ENCODE results near the gene KLF5.

KLF5 gene

GRCh38 chr13:73069206-73069805 lies 10.5 kb downstream of the KLF5 start:
- no peaks in the 10 kb centered on the region for H3K9me3 ChIP-seq (ENCODE audit: insufficient read depth, low read length)
- H3K9ac ChIP-seq (ENCODE audit: insufficient read length, low read depth), result no peak overlapping the region
- no peaks in the 10 kb centered on the region for H3K4me1 ChIP-seq (ENCODE audit: insufficient read depth, insufficient read length)
- peaks cover 13% of the 10 kb centered on the region for H3K36me3 ChIP-seq (ENCODE audit: insufficient read depth, insufficient read length, low read length)
- TF ChIP-seq YY1 (IDR thresholded peaks at IDR 0.05; ENCODE audit: insufficient read depth, insufficient read length) (no peak), SUZ12 (IDR thresholded peaks at IDR 0.05; ENCODE audit: extremely low read depth, insufficient read depth, insufficient read length) (no peak), ZNF274 (IDR thresholded peaks at IDR 0.05; ENCODE audit: low read depth, low read length) (no peak)
- no peaks in the 10 kb centered on the region for H3K27me3 ChIP-seq (ENCODE audit: insufficient read depth, insufficient read length)
- no peak overlapping the region for H3K4me3 ChIP-seq (ENCODE audit: insufficient read length, low read depth)
- no peak for DNase-seq (ENCODE audit: low read depth, low spot score)

DNA sequence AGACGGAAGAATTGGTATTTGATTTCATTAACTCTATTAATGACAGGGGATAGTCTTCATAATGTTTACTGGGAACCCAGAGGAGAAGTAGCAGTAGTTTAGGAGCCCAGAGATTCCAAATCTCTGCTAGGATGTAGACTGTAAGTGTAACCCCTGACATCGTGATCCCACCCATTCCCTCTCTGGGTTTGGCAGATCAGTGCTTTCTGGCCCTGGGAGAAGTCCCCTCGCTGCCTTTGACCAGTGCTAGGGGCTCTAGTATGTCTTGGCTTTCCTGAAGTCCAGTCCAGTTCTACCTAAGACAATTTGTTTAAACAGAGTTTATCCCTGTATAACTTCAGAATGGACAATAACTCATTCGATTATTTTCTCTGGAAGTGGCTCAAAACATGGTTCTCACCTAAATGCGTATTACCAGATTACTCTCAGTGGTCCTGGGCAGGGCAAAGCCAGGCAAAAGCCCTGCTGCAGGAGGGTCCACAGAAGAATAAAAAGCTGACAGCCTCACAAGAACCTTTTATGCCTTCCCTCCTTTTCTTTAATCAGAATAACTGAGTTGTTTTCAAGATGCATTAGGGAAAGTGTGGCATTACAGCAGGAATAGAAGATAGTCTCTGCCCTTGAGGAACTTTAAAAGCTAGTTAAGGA lies 11.8 kb downstream of the KLF5 start:
- H3K36me3 ChIP-seq (ENCODE audit: insufficient read depth, insufficient read length, low read length), result peaks cover 9% of the 10 kb centered on the region
- no peaks in the 10 kb centered on the region for H3K4me1 ChIP-seq (ENCODE audit: insufficient read depth, insufficient read length)
- TF ChIP-seq ZNF274 (IDR thresholded peaks at IDR 0.05; ENCODE audit: low read depth, low read length) (no peak), YY1 (IDR thresholded peaks at IDR 0.05; ENCODE audit: insufficient read depth, insufficient read length) (no peak), SUZ12 (IDR thresholded peaks at IDR 0.05; ENCODE audit: extremely low read depth, insufficient read depth, insufficient read length) (no peak)
- no peak overlapping the region for H3K9ac ChIP-seq (ENCODE audit: insufficient read length, low read depth)
- H3K27me3 ChIP-seq (ENCODE audit: insufficient read depth, insufficient read length), result no peaks in the 10 kb centered on the region
- H3K4me3 ChIP-seq (ENCODE audit: insufficient read length, low read depth), result no peak overlapping the region
- no peak for DNase-seq (ENCODE audit: low read depth, low spot score)
- no peaks in the 10 kb centered on the region for H3K9me3 ChIP-seq (ENCODE audit: insufficient read depth, low read length)

DNA sequence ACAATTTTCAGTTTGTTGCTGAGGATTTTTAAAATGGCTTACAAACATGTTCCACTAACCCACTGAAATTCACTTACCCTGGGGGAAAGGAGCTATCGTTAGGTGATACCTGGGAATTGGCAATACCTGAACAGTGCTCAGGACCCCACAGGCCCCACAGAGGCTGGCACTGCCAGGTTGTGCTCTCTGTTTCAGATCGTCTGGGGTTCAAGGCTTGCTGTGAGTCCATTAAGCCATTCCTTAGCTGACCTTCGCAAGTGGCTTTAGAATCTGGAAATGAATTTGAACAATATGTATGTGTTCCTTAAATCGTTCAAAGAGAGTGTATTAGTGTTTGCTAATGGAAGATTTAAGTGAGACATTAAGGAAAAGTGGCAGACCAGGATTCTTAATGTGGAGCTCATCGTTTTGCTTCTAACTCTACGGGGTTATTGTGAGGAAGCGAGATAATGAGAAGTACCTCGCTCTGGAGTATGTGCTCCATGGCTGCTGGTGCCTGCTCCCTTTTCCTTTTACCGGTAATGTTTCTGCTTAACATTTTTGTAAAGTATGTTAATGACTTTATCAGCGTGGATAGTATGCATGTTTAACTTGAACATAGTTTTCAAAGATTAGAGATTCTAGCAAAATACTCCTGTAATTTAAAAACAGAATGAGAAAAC lies 13.6 kb downstream of the KLF5 start:
- H3K9me3 ChIP-seq (ENCODE audit: insufficient read depth, low read length), result no peaks in the 10 kb centered on the region
- no peak overlapping the region for H3K9ac ChIP-seq (ENCODE audit: insufficient read length, low read depth)
- H3K4me3 ChIP-seq (ENCODE audit: insufficient read length, low read depth), result no peak overlapping the region
- no peaks in the 10 kb centered on the region for H3K4me1 ChIP-seq (ENCODE audit: insufficient read depth, insufficient read length)
- no peak for TF ChIP-seq ZNF274 (IDR thresholded peaks at IDR 0.05; ENCODE audit: low read depth, low read length)
- no peak for TF ChIP-seq YY1 (IDR thresholded peaks at IDR 0.05; ENCODE audit: insufficient read depth, insufficient read length)
- TF ChIP-seq SUZ12 (IDR thresholded peaks at IDR 0.05; ENCODE audit: extremely low read depth, insufficient read depth, insufficient read length), result no peak
- peaks cover 2% of the 10 kb centered on the region for H3K36me3 ChIP-seq (ENCODE audit: insufficient read depth, insufficient read length, low read length)
- no peak for DNase-seq (ENCODE audit: low read depth, low spot score)
- no peaks in the 10 kb centered on the region for H3K27me3 ChIP-seq (ENCODE audit: insufficient read depth, insufficient read length)

DNA sequence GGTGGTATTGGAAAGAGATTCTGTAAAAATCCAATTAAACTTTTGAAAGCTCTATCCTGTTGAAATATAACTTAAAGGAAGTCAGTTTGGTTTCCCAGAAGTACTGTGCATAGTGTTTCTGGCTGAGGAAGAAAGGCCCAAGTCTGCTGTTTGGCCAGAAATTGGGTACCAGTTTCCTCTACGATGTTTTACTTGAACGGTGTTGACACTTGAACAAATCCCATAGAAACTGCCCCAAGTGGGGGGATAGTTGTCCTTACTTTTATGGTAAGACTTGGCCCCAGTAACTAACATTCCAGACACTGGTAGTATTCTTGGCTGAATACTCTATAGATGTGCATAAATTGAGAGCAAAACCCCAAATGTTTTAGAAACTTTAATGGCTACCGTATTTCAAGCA lies 14.2 kb downstream of the KLF5 start:
- no peak overlapping the region for H3K4me3 ChIP-seq (ENCODE audit: insufficient read length, low read depth)
- H3K9ac ChIP-seq (ENCODE audit: insufficient read length, low read depth), result no peak overlapping the region
- TF ChIP-seq YY1 (IDR thresholded peaks at IDR 0.05; ENCODE audit: insufficient read depth, insufficient read length), result no peak
- TF ChIP-seq ZNF274 (IDR thresholded peaks at IDR 0.05; ENCODE audit: low read depth, low read length), result no peak
- no peak for TF ChIP-seq SUZ12 (IDR thresholded peaks at IDR 0.05; ENCODE audit: extremely low read depth, insufficient read depth, insufficient read length)
- DNase-seq (ENCODE audit: low read depth, low spot score), result no peak
- peaks cover under 1% of the 10 kb centered on the region for H3K36me3 ChIP-seq (ENCODE audit: insufficient read depth, insufficient read length, low read length)
- no peaks in the 10 kb centered on the region for H3K9me3 ChIP-seq (ENCODE audit: insufficient read depth, low read length)
- no peaks in the 10 kb centered on the region for H3K4me1 ChIP-seq (ENCODE audit: insufficient read depth, insufficient read length)
- no peaks in the 10 kb centered on the region for H3K27me3 ChIP-seq (ENCODE audit: insufficient read depth, insufficient read length)

GRCh38 chr13:73074014-73074413 lies 15.2 kb downstream of the KLF5 start:
- Histone ChIP-seq H3K27me3 (ENCODE audit: insufficient read depth, insufficient read length) (no peaks in the 10 kb centered on the region), H3K9me3 (ENCODE audit: insufficient read depth, low read length) (no peaks in the 10 kb centered on the region), H3K9ac (ENCODE audit: insufficient read length, low read depth) (no peak overlapping the region), H3K4me1 (ENCODE audit: insufficient read depth, insufficient read length) (no peaks in the 10 kb centered on the region), H3K4me3 (ENCODE audit: insufficient read length, low read depth) (no peak overlapping the region), H3K36me3 (ENCODE audit: insufficient read depth, insufficient read length, low read length) (no peaks in the 10 kb centered on the region)
- DNase-seq (ENCODE audit: low read depth, low spot score), result no peak
- no peak for TF ChIP-seq SUZ12 (IDR thresholded peaks at IDR 0.05; ENCODE audit: extremely low read depth, insufficient read depth, insufficient read length)
- no peak for TF ChIP-seq ZNF274 (IDR thresholded peaks at IDR 0.05; ENCODE audit: low read depth, low read length)
- no peak for TF ChIP-seq YY1 (IDR thresholded peaks at IDR 0.05; ENCODE audit: insufficient read depth, insufficient read length)

GRCh38 chr13:73074926-73075325 lies 16.1 kb downstream of the KLF5 start:
- H3K27me3 ChIP-seq (ENCODE audit: insufficient read depth, insufficient read length), result no peaks in the 10 kb centered on the region
- no peak overlapping the region for H3K4me3 ChIP-seq (ENCODE audit: insufficient read length, low read depth)
- DNase-seq (ENCODE audit: low read depth, low spot score), result no peak
- TF ChIP-seq ZNF274 (IDR thresholded peaks at IDR 0.05; ENCODE audit: low read depth, low read length) (no peak), YY1 (IDR thresholded peaks at IDR 0.05; ENCODE audit: insufficient read depth, insufficient read length) (no peak), SUZ12 (IDR thresholded peaks at IDR 0.05; ENCODE audit: extremely low read depth, insufficient read depth, insufficient read length) (no peak)
- H3K9ac ChIP-seq (ENCODE audit: insufficient read length, low read depth), result no peak overlapping the region
- H3K4me1 ChIP-seq (ENCODE audit: insufficient read depth, insufficient read length), result no peaks in the 10 kb centered on the region
- H3K9me3 ChIP-seq (ENCODE audit: insufficient read depth, low read length), result no peaks in the 10 kb centered on the region
- H3K36me3 ChIP-seq (ENCODE audit: insufficient read depth, insufficient read length, low read length), result no peaks in the 10 kb centered on the region

DNA sequence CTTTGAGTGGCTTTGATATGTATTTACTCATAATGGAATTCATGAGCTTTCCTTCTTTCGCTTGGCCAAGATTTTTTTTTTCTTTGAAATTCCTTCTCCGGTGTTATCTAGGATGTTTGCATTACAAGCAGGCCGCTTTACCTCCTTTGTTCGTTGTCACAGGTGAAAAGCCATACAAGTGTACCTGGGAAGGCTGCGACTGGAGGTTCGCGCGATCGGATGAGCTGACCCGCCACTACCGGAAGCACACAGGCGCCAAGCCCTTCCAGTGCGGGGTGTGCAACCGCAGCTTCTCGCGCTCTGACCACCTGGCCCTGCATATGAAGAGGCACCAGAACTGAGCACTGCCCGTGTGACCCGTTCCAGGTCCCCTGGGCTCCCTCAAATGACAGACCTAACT lies 16.7 kb downstream of the KLF5 start:
- no peaks in the 10 kb centered on the region for H3K36me3 ChIP-seq (ENCODE audit: insufficient read depth, insufficient read length, low read length)
- H3K4me1 ChIP-seq (ENCODE audit: insufficient read depth, insufficient read length), result no peaks in the 10 kb centered on the region
- H3K9me3 ChIP-seq (ENCODE audit: insufficient read depth, low read length), result no peaks in the 10 kb centered on the region
- no peak for DNase-seq (ENCODE audit: low read depth, low spot score)
- H3K4me3 ChIP-seq (ENCODE audit: insufficient read length, low read depth), result no peak overlapping the region
- no peak for TF ChIP-seq YY1 (IDR thresholded peaks at IDR 0.05; ENCODE audit: insufficient read depth, insufficient read length)
- no peak for TF ChIP-seq ZNF274 (IDR thresholded peaks at IDR 0.05; ENCODE audit: low read depth, low read length)
- TF ChIP-seq SUZ12 (IDR thresholded peaks at IDR 0.05; ENCODE audit: extremely low read depth, insufficient read depth, insufficient read length), result no peak
- H3K27me3 ChIP-seq (ENCODE audit: insufficient read depth, insufficient read length), result no peaks in the 10 kb centered on the region
- no peak overlapping the region for H3K9ac ChIP-seq (ENCODE audit: insufficient read length, low read depth)
